CD4-positive, alpha-beta T cell treated with Interleukin-15 for 4 hours (primary cell): Measurements from ENCODE around the gene SIK1.

Experiments
- DNase-seq: peaks from one replicate; pipeline ENCODE4 v3.0.0-alpha.2; 2020; ENCODE audit warnings: low spot score

The SIK1 gene

DNA sequence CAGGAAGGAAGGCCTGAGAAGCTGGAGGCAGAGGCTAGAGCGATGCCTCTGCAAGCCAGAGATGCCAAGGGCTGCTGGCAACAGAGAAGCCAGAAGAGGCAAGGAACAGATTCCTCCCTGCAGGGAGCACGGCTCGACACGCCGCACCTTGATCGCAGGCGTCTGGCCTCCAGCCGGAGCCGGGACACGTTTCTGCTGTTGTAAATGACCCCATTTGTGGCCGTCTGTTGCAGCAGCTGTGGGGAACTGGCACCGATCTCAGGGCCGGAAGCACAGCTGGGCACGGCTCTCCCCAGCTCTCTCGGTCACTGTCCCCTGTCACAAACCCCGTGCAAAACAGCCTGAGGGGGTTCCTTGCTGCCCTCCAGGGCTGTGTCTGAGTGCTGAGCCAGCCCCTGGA lies 59.6 kb downstream of the SIK1 start:
- DNase-seq = no peak

DNA sequence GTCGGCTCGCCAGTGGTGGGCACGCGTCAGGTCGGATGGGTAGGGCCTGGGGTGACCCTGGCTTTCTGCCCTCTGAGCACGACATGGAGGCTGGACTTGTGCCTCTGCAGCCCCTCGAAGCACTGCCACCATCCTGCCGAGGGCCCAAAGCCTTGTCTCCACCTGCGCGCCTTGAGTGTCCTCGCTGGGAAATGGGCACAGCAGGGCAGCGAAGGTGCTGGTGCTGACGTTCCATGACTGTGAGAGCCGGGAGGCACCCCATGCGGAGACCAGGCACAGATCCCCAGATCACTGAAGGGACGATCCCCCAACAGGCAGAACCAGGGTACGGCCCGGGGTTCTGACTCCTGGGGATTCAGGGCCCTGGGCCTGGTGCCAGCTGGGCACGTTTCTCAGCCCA lies 60.3 kb downstream of the SIK1 start:
- DNase-seq = no peak

DNA sequence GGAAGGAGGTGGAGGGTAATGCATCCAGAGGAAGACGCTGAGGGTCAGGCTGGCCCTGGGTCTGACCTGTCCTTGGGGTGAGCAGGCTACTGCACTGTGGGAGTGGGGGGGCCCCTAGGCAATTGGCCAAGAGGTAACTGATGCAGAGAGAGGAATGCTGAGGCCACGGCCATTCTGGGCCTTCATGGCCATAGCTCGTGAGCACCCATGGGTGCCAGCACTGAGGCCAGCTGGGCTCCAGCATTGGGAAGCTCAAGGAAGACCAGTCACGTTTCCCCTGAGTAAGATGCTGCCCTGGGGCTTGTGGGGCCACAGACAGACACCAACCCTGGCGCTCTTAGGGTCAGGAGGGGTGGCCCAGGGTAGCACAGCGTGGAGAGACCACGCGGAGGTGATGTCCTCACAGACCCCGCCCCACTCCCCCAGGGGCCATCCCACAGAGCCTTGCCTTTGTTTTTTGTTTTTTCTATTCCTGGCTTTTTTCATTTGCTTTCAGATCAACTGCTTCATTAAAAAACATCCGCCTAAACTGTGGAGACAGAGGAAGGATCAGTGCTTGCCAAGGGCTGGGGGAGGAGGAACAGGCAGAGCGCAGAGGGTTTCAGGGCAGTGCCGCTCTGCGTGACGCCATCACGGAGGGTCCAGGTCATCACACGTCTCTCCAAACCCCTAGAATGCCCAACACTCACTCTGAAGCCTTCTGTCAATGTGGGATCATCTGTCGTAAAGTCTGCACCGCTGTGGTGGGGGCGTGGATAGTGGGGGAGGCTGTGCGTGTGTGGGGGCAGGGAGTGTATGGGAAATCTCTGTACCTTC lies 61.1 kb downstream of the SIK1 start:
- DNase-seq = no peak

DNA sequence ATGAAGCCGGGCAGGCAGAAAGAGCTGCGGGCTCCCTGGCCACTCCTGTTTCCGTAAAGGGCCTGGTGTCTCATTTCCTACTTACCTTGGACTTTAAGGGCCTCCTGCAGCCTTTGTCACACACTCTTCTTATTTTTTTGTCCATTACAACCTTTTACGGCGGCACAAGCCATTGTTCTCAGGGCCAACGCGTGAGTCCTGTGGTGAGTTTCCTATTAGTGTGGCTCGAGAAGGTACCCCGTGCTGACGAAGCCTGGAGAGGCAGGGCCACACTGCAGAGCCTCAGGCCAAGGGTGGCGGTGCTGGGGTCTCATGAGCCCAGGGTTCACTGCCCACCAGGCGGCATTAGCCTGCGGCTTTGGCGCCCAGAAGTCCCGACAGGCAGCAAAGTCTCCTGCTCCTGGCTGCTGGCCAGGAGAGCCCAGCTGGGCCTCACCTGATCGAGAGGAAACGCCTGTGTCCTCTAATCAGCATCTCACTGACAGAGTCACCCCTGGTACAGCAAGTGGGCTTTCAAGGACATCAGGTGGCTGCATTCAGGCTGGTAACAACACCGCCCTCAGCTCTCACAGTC lies 62.0 kb downstream of the SIK1 start:
- DNase-seq = no peak
